IMR-90 (cell line): ENCODE results near the gene ALDH3B2. TPM values are rescaled to one million over a fixed set of nuclear protein-coding genes. Genes with fewer than 3 reads are reported as not detected.

Experiments
- ATAC-seq: fragments of 200-7000 bp; cut with Tn5 transposase; 2 replicates; pipeline ENCODE4 v1.9.1; 2020; ENCODE audit warnings: low read depth, mild to moderate bottlenecking, moderate library complexity
- BruUV-seq: library from RNA; stranded (reverse); fragments of 400-500 nt; replicated peaks from 2 replicates; lab custom pipeline; 2021; lab: Mats Ljungman, UMichigan
- CTCF ChIA-PET: fragments of 300-600 bp; formaldehyde crosslinking; extraction: SDS; loops from one replicate; lab custom pipeline; 2021; ENCODE audit warnings: antibody characterized with exemption; lab: Yijun Ruan, JAX
- POLR2A ChIA-PET: fragments of 300-600 bp; sonication (Branson Sonifier 250); formaldehyde crosslinking; loops from one replicate; lab custom pipeline; 2022; ENCODE audit warnings: antibody characterized with exemption; ENCODE audit not compliant: unreplicated experiment; lab: Charles Lee
- DNase-seq: peaks from one replicate; pipeline ENCODE4 v3.0.0; 2013
- H2AFZ ChIP-seq: replicated peaks from 2 replicates; pipeline ENCODE3; 2013; ENCODE audit warnings: low read length, mild to moderate bottlenecking; ENCODE audit not compliant: poor library complexity
- H2AK5ac ChIP-seq: 2 replicates; pipeline ENCODE4 v1.6.1; 2013; ENCODE audit warnings: low read depth, low read length, inconsistent platforms
- H2AK9ac ChIP-seq: replicated peaks from 2 replicates; pipeline ENCODE3; 2013; ENCODE audit warnings: mild to moderate bottlenecking, low read depth, low read length, moderate library complexity; ENCODE audit not compliant: poor library complexity
- H2BK120ac ChIP-seq: 2 replicates; pipeline ENCODE4 v1.6.1; 2013; ENCODE audit warnings: low read depth, low read length, inconsistent platforms
- H2BK15ac ChIP-seq: 3 replicates; pipeline ENCODE4 v1.6.1; 2013; ENCODE audit warnings: low read depth, low read length, inconsistent platforms
- H2BK20ac ChIP-seq: 2 replicates; pipeline ENCODE4 v1.6.1; 2013; ENCODE audit warnings: low read depth, mild to moderate bottlenecking, inconsistent platforms, low read length, moderate library complexity
- H2BK5ac ChIP-seq: 2 replicates; pipeline ENCODE4 v1.6.1; 2013; ENCODE audit warnings: mild to moderate bottlenecking, low read depth, low read length, inconsistent platforms; ENCODE audit not compliant: poor library complexity, severe bottlenecking
- H3K14ac ChIP-seq: replicated peaks from 2 replicates; pipeline ENCODE4 v1.6.1; 2013; ENCODE audit warnings: low read depth, low read length, inconsistent platforms
- H3K18ac ChIP-seq: 2 replicates; pipeline ENCODE4 v1.6.1; 2013; ENCODE audit warnings: low read depth, low read length, control low read depth
- H3K23ac ChIP-seq: 2 replicates; pipeline ENCODE4 v1.6.1; 2013; ENCODE audit warnings: low read depth, low read length, inconsistent platforms
- H3K27ac ChIP-seq: 2 replicates; pipeline ENCODE4 v1.5.1; 2013; ENCODE audit warnings: mild to moderate bottlenecking, control low read depth, low read length; ENCODE audit not compliant: insufficient read depth
- H3K27me3 ChIP-seq: 2 replicates; pipeline ENCODE4 v1.6.1; 2013; ENCODE audit warnings: low read length; ENCODE audit not compliant: control insufficient read depth, insufficient read depth
- H3K36me3 ChIP-seq: 2 replicates; pipeline ENCODE4 v1.6.1; 2013; ENCODE audit warnings: low read length, mixed read lengths; ENCODE audit not compliant: control insufficient read depth, insufficient read depth
- H3K4ac ChIP-seq: 2 replicates; pipeline ENCODE4 v1.6.1; 2013; ENCODE audit warnings: low read depth, low read length, inconsistent platforms
- H3K4me1 ChIP-seq: 2 replicates; pipeline ENCODE4 v1.6.1; 2013; ENCODE audit warnings: low read length, mixed read lengths; ENCODE audit not compliant: control insufficient read depth, insufficient read depth
- H3K4me2 ChIP-seq: 2 replicates; pipeline ENCODE4 v1.6.1; 2013; ENCODE audit warnings: low read depth, mild to moderate bottlenecking, control low read depth, low read length, moderate library complexity
- H3K4me3 ChIP-seq: 2 replicates; pipeline ENCODE4 v1.5.1; 2013; ENCODE audit warnings: low read depth, mild to moderate bottlenecking, control low read depth, low read length, moderate library complexity; ENCODE audit not compliant: insufficient read depth
- H3K56ac ChIP-seq: 2 replicates; pipeline ENCODE4 v1.6.1; 2013; ENCODE audit warnings: low read length, inconsistent platforms; ENCODE audit not compliant: insufficient read depth; ENCODE audit errors: extremely low read depth
- H3K79me1 ChIP-seq, 2 experiments: 2 replicates each; pipeline ENCODE4 v1.6.1; 2013; ENCODE audit warnings: low read length in 2 of 2, inconsistent platforms in 1 of 2, low read depth in 1 of 2
- H3K9ac ChIP-seq: 2 replicates; pipeline ENCODE4 v1.6.1; 2013; ENCODE audit warnings: low read depth, low read length, control low read depth
- H3K9me1 ChIP-seq: 2 replicates; pipeline ENCODE4 v1.6.1; 2013; ENCODE audit warnings: low read length, inconsistent platforms; ENCODE audit not compliant: insufficient read depth
- H3K9me3 ChIP-seq: 2 replicates; pipeline ENCODE4 v1.6.1; 2013; ENCODE audit warnings: low read length; ENCODE audit not compliant: control insufficient read depth, insufficient read depth
- H4K20me1 ChIP-seq: 2 replicates; pipeline ENCODE4 v1.6.1; 2013; ENCODE audit warnings: low read length, inconsistent platforms; ENCODE audit not compliant: insufficient read depth
- H4K5ac ChIP-seq: 2 replicates; pipeline ENCODE4 v1.6.1; 2013; ENCODE audit warnings: mild to moderate bottlenecking, low read depth, low read length, control low read depth
- H4K8ac ChIP-seq, 2 experiments: 2 replicates each; pipeline ENCODE4 v1.6.1; 2013; ENCODE audit warnings: low read depth in 2 of 2, low read length in 2 of 2, control low read depth in 1 of 2, inconsistent platforms in 1 of 2
- H4K91ac ChIP-seq: 2 replicates; pipeline ENCODE4 v1.6.1; 2013; ENCODE audit warnings: low read depth, low read length, inconsistent platforms; ENCODE audit not compliant: insufficient read depth
- BHLHE40 ChIP-seq: fragments of 150-350 bp; IDR thresholded peaks from 2 replicates; pipeline ENCODE4 v1.6.1; 2016; ENCODE audit warnings: mild to moderate bottlenecking, low read depth, low read length
- FOS ChIP-seq: fragments of 150-350 bp; IDR thresholded peaks from 2 replicates; pipeline ENCODE4 v1.6.1; 2016; ENCODE audit warnings: low read depth, low read length
- MAFK ChIP-seq: IDR thresholded peaks from 2 replicates; pipeline ENCODE4 v1.6.1; 2012; ENCODE audit warnings: low read depth, low read length, improper control_type of control experiment
- MAZ ChIP-seq: IDR thresholded peaks from 2 replicates; pipeline ENCODE4 v1.6.1; 2012; ENCODE audit warnings: low read depth, mild to moderate bottlenecking, low read length, improper control_type of control experiment, moderate library complexity, borderline replicate concordance
- MXI1 ChIP-seq: IDR thresholded peaks from 2 replicates; pipeline ENCODE4 v1.6.1; 2012; ENCODE audit warnings: low read depth, mild to moderate bottlenecking, low read length, moderate library complexity, borderline replicate concordance
- NFE2L2 ChIP-seq: fragments of 150-350 bp; IDR thresholded peaks from 2 replicates; pipeline ENCODE4 v1.6.1; 2016; ENCODE audit warnings: low read depth, mild to moderate bottlenecking, low read length
- POLR2A ChIP-seq: IDR thresholded peaks from 2 replicates; pipeline ENCODE4 v1.6.1; 2012; ENCODE audit warnings: mild to moderate bottlenecking, low read depth, low read length
- RCOR1 ChIP-seq: IDR thresholded peaks from 2 replicates; pipeline ENCODE4 v1.6.1; 2012; ENCODE audit warnings: mild to moderate bottlenecking, low read length, improper control_type of control experiment; ENCODE audit not compliant: insufficient replicate concordance
- SMC3 ChIP-seq: fragments of 150-350 bp; IDR thresholded peaks from 2 replicates; pipeline ENCODE4 v1.6.1; 2016; ENCODE audit warnings: low read depth, mild to moderate bottlenecking, antibody characterized with exemption, low read length, moderate library complexity
- WGBS, 2 experiments: methylation state at CpG; one replicate each; pipeline versions ENCODE4 v1.1.5 to v1.1.7; 2013; ENCODE audit warnings: missing lambda C conversion rate in 2 of 2; ENCODE audit not compliant: insufficient read length in 1 of 2; ENCODE audit errors: extremely low coverage in 2 of 2; 5-methylcytosine and 5-hydroxymethylcytosine counted together
- dilution Hi-C: fragments of 300-500 bp; cut with HindIII; formaldehyde crosslinking; loops from one replicate; pipeline ENCODE4 v1.14.3; 2018; ENCODE audit warnings: low sequenced_read_pairs; ENCODE audit not compliant: unreplicated experiment
- in situ Hi-C: fragments of 300-500 bp; cut with MboI; formaldehyde crosslinking; loops from 3 replicates; pipeline ENCODE4 v1.14.3; 2019; ENCODE audit warnings: low sequenced_read_pairs, inconsistent platforms, mixed read lengths
- intact Hi-C: fragments of 100-400 bp; cut with micrococcal nuclease; formaldehyde crosslinking; loops from 2 replicates; pipeline ENCODE4 v1.10.0; 2022
- polyA plus RNA-seq, 3 experiments: library from polyadenylated mRNA; depleted of rRNA; stranded (reverse); fragments of >200 nt; gene quantifications; 2 replicates each; pipeline ENCODE4 v1.2.3, GENCODE V29; 2012; ENCODE audit warnings: low replicate concordance in 1 of 3
- total RNA-seq: library from RNA; depleted of rRNA; stranded (reverse); fragments of >200 nt; gene quantifications from 2 replicates; pipeline ENCODE4 v1.2.3, GENCODE V29; 2012
- TF ChIP-seq, protein P1 (sequence below): fragments of 150-350 bp; IDR thresholded peaks from 2 replicates; pipeline ENCODE4 v1.6.1; 2016; ENCODE audit warnings: low read depth, mild to moderate bottlenecking, low read length, moderate library complexity, borderline replicate concordance
- TF ChIP-seq, protein P2 (sequence below): fragments of 150-350 bp; IDR thresholded peaks from 2 replicates; pipeline ENCODE4 v1.6.1; 2017; ENCODE audit warnings: mild to moderate bottlenecking, antibody characterized with exemption, low read length, low read depth
- TF ChIP-seq, protein P3 (sequence below): conservative IDR thresholded peaks from 2 replicates; pipeline ENCODE4 v1.5.1; 2012; ENCODE audit warnings: mild to moderate bottlenecking, low read depth, low read length, improper control_type of control experiment

The ALDH3B2 gene
- total and polyA plus RNA-seq, 2 of the 4 experiments (the other 2 are of a cell fraction): not detected

GRCh38 chr11:67642173-67643120, 32.0 kb downstream of the ALDH3B2 start:
- intact Hi-C loops: loop anchor here (10.0 kb wide), 1 partner anchor 152 kb away; no protein-coding TSS in a partner anchor
- no peak overlapping the region for H4K8ac ChIP-seq

More at GRCh38 chr11:67642173-67643120, 32.0 kb downstream of the ALDH3B2 start:
- H3K4me2 ChIP-seq: no peak overlapping the region
- peaks cover 19% of the 10 kb centered on the region; the same call in 1 of the 2 replicates for H3K27me3 ChIP-seq
- H3K4ac ChIP-seq: no peak overlapping the region
- H3K56ac ChIP-seq: no peak overlapping the region
- no peaks in the 10 kb centered on the region for H4K20me1 ChIP-seq
- WGBS, 2 experiments: 70% methylated on average over 6 of the region's 15 CpGs; no CpG with 5 or more reads in 1 of the 2 experiments
- H3K14ac ChIP-seq: no peak overlapping the region
- H3K27ac ChIP-seq: no peak overlapping the region
- ATAC-seq (no peak), DNase-seq (no peak)
- H2AFZ ChIP-seq: no peak overlapping the region
- no peak overlapping the region for H3K9ac ChIP-seq
- BruUV-seq: no TSS peak
- H2BK5ac ChIP-seq: no peak overlapping the region
- no peak overlapping the region for H4K91ac ChIP-seq
- CTCF ChIA-PET: interaction anchor here (0.8 kb wide), 1 partner anchor 12 kb away, joined by 3 read pairs; no protein-coding TSS in a partner anchor
- no peak overlapping the region for H3K23ac ChIP-seq
- H3K36me3 ChIP-seq: no peaks in the 10 kb centered on the region
- no peak overlapping the region for H2AK5ac ChIP-seq
- no peak overlapping the region for H2AK9ac ChIP-seq
- H3K4me1 ChIP-seq: no peaks in the 10 kb centered on the region
- no peak overlapping the region for H2BK120ac ChIP-seq
- dilution Hi-C loops (no loop called here), in situ Hi-C loops (no loop called here)
- H3K9me1 ChIP-seq: no peaks in the 10 kb centered on the region
- no peaks in the 10 kb centered on the region; the same call in 1 of the 2 replicates for H3K9me3 ChIP-seq
- no peaks in the 10 kb centered on the region for H3K79me1 ChIP-seq
- H3K18ac ChIP-seq: no peak overlapping the region
- H4K5ac ChIP-seq: no peak overlapping the region
- H2BK20ac ChIP-seq: no peak overlapping the region
- POLR2A ChIA-PET: no interaction called here
- H3K4me3 ChIP-seq: no peak overlapping the region
- no peak for TF ChIP-seq SMC3
- TF ChIP-seq MAFK: no peak
- no peak for TF ChIP-seq NFE2L2
- TF ChIP-seq, protein P1, sequence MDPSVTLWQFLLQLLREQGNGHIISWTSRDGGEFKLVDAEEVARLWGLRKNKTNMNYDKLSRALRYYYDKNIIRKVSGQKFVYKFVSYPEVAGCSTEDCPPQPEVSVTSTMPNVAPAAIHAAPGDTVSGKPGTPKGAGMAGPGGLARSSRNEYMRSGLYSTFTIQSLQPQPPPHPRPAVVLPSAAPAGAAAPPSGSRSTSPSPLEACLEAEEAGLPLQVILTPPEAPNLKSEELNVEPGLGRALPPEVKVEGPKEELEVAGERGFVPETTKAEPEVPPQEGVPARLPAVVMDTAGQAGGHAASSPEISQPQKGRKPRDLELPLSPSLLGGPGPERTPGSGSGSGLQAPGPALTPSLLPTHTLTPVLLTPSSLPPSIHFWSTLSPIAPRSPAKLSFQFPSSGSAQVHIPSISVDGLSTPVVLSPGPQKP: no peak
- no peak for TF ChIP-seq RCOR1
- TF ChIP-seq MXI1: no peak
- TF ChIP-seq, protein P2, sequence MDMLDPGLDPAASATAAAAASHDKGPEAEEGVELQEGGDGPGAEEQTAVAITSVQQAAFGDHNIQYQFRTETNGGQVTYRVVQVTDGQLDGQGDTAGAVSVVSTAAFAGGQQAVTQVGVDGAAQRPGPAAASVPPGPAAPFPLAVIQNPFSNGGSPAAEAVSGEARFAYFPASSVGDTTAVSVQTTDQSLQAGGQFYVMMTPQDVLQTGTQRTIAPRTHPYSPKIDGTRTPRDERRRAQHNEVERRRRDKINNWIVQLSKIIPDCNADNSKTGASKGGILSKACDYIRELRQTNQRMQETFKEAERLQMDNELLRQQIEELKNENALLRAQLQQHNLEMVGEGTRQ: no peak
- TF ChIP-seq BHLHE40: no peak
- TF ChIP-seq, protein P3, sequence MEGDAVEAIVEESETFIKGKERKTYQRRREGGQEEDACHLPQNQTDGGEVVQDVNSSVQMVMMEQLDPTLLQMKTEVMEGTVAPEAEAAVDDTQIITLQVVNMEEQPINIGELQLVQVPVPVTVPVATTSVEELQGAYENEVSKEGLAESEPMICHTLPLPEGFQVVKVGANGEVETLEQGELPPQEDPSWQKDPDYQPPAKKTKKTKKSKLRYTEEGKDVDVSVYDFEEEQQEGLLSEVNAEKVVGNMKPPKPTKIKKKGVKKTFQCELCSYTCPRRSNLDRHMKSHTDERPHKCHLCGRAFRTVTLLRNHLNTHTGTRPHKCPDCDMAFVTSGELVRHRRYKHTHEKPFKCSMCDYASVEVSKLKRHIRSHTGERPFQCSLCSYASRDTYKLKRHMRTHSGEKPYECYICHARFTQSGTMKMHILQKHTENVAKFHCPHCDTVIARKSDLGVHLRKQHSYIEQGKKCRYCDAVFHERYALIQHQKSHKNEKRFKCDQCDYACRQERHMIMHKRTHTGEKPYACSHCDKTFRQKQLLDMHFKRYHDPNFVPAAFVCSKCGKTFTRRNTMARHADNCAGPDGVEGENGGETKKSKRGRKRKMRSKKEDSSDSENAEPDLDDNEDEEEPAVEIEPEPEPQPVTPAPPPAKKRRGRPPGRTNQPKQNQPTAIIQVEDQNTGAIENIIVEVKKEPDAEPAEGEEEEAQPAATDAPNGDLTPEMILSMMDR: no peak
- no peak for TF ChIP-seq MAZ
- TF ChIP-seq POLR2A: no peak
- no peak for TF ChIP-seq FOS
- H2BK15ac ChIP-seq: no peak overlapping the region
